Sigmoid colon (tissue), 7 donors: ENCODE data around the gene FECH. TPM values are rescaled to one million over a fixed set of nuclear protein-coding genes. Genes with fewer than 3 reads are reported as not detected.

ENCODE experiments used
- DNase-seq: peaks from one replicate; pipeline ENCODE4 v3.0.0-alpha.2; 2019
- H3K27ac ChIP-seq, 4 donors: fragments of 200-600 bp; sonication (generic); one replicate each; pipeline ENCODE4 v1.5.1; 2016 to 2019; ENCODE audit warnings: mild to moderate bottlenecking in 1 of 4
- H3K27me3 ChIP-seq, 3 donors: fragments of 200-600 bp; sonication (generic); one replicate each; pipeline ENCODE4 v1.5.1; 2019; ENCODE audit warnings: mild to moderate bottlenecking in 1 of 3
- H3K36me3 ChIP-seq, 4 donors: fragments of 200-600 bp; sonication (generic); one replicate each; pipeline ENCODE4 v1.5.1; 2016 to 2019
- H3K4me1 ChIP-seq, 4 donors: fragments of 200-600 bp; sonication (generic); one replicate each; pipeline ENCODE4 v1.5.1; 2017 to 2019
- H3K4me3 ChIP-seq, 4 donors: fragments of 200-600 bp; sonication (generic); one replicate each; pipeline ENCODE4 v1.5.1; 2017 to 2019; ENCODE audit warnings: mild to moderate bottlenecking in 2 of 4, moderate library complexity in 1 of 4
- H3K9me3 ChIP-seq, 4 donors: fragments of 200-600 bp in 3 of 4; sonication (generic) in 3 of 4; one replicate each; pipeline versions ENCODE4 v1.5.1 to v1.6.1; 2013 to 2019
- CTCF ChIP-seq, 4 experiments: fragments of 450-650 bp in 3 of 4; fragments of 200-600 bp in 1 of 4; IDR thresholded peaks; one replicate each; pipeline ENCODE4 v1.5.1; 2016 to 2019; ENCODE audit warnings: antibody characterized with exemption in 4 of 4, mild to moderate bottlenecking in 3 of 4, moderate library complexity in 2 of 4
- EP300 ChIP-seq, 4 donors: sonication (generic); formaldehyde crosslinking; IDR thresholded peaks; one replicate each; pipeline ENCODE4 v1.6.1; 2017; ENCODE audit warnings: antibody characterized with exemption in 4 of 4
- POLR2A ChIP-seq, 2 donors: fragments of 450-650 bp; IDR thresholded peaks; one replicate each; pipeline ENCODE4 v1.6.1; 2016; ENCODE audit warnings: antibody characterized with exemption in 2 of 2, mild to moderate bottlenecking in 2 of 2, moderate library complexity in 2 of 2
- POLR2AphosphoS5 ChIP-seq, 4 donors: sonication (generic); formaldehyde crosslinking; IDR thresholded peaks; one replicate each; pipeline ENCODE4 v1.6.1; 2017; ENCODE audit warnings: antibody characterized with exemption in 4 of 4
- WGBS, 2 donors: extraction: QIAGEN DNeasy Blood & Tissue Kit; methylation state at CpG; one replicate each; pipeline ENCODE4 v1.1.7; 2013; 5-methylcytosine and 5-hydroxymethylcytosine counted together
- intact Hi-C: fragments of 100-400 bp; cut with DNase I; formaldehyde crosslinking; loops from one replicate; pipeline ENCODE4 v1.15.1; 2023
- polyA plus RNA-seq, 3 donors: library from polyadenylated mRNA; stranded (reverse); fragments of 200-250 nt; gene quantifications; one replicate each; pipeline ENCODE4 v1.2.3, GENCODE V29; 2013
- total RNA-seq, 4 donors: library from RNA; depleted of rRNA; stranded (reverse); fragments of >200 nt; gene quantifications; one replicate each; pipeline ENCODE4 v1.1.0, GENCODE V29; 2016
- donor health status: healthy with polysubstance abuse.
- donor health status: Bipolar disorder and iron deficiency.
- donor health status: healthy.

Gene FECH
- total and polyA plus RNA-seq, 7 donors, result 7.8 to 64.6 (median 30.0) TPM

GRCh38 chr18:57543560-57543959, 42.9 kb downstream of the FECH start:
- Histone ChIP-seq H3K9me3 (no peaks in the 10 kb centered on the region), H3K27ac (no peak overlapping the region), H3K4me3 (no peak overlapping the region), H3K27me3 (no peaks in the 10 kb centered on the region), H3K4me1 (no peaks in the 10 kb centered on the region), H3K36me3 (no peaks in the 10 kb centered on the region)
- DNase-seq, result no peak
- whole genome bisulfite sequencing, 2 donors, result 83 to 86% methylated on average over 8 of the region's 8 CpGs
- intact Hi-C loops, result no loop called here
- no peak for TF ChIP-seq POLR2A (IDR thresholded peaks at IDR 0.05)
- TF ChIP-seq POLR2AphosphoS5 (IDR thresholded peaks at IDR 0.05), result no peak
- TF ChIP-seq CTCF (IDR thresholded peaks at IDR 0.05), result no peak
- TF ChIP-seq EP300 (IDR thresholded peaks at IDR 0.05), result no peak

GRCh38 chr18:57542812-57543427, 43.6 kb downstream of the FECH start:
- intact Hi-C loops, result no loop called here
- TF ChIP-seq CTCF (IDR thresholded peaks at IDR 0.05) (no peak), POLR2A (IDR thresholded peaks at IDR 0.05) (no peak), EP300 (IDR thresholded peaks at IDR 0.05) (no peak)
- H3K36me3 ChIP-seq, result no peaks in the 10 kb centered on the region
- no peaks in the 10 kb centered on the region for H3K27me3 ChIP-seq
- H3K27ac ChIP-seq, result no peak overlapping the region
- no peaks in the 10 kb centered on the region for H3K4me1 ChIP-seq
- no peak overlapping the region for H3K4me3 ChIP-seq
- H3K9me3 ChIP-seq, result no peaks in the 10 kb centered on the region
- no peak for DNase-seq
- 83 to 89% methylated on average over 17 of the region's 17 CpGs for whole genome bisulfite sequencing, 2 donors

GRCh38 chr18:57542126-57542525, 44.4 kb downstream of the FECH start:
- intact Hi-C loops, result no loop called here
- no peaks in the 10 kb centered on the region for H3K4me1 ChIP-seq
- WGBS, 2 donors, result 41 to 54% methylated on average over 4 of the region's 4 CpGs
- no peak for DNase-seq
- H3K4me3 ChIP-seq, result no peak overlapping the region
- TF ChIP-seq POLR2AphosphoS5 (IDR thresholded peaks at IDR 0.05), result no peak
- TF ChIP-seq EP300 (IDR thresholded peaks at IDR 0.05), result no peak
- no peak for TF ChIP-seq POLR2A (IDR thresholded peaks at IDR 0.05)
- no peaks in the 10 kb centered on the region for H3K36me3 ChIP-seq
- no peak overlapping the region for H3K27ac ChIP-seq
- H3K9me3 ChIP-seq, result no peaks in the 10 kb centered on the region
- H3K27me3 ChIP-seq, result no peaks in the 10 kb centered on the region

- no peak for DNase-seq
- Histone ChIP-seq H3K27me3 (no peaks in the 10 kb centered on the region), H3K36me3 (no peaks in the 10 kb centered on the region), H3K4me3 (no peak overlapping the region), H3K4me1 (no peaks in the 10 kb centered on the region), H3K9me3 (no peaks in the 10 kb centered on the region), H3K27ac (no peak overlapping the region)
- intact Hi-C loops, result no loop called here
- TF ChIP-seq EP300 (IDR thresholded peaks at IDR 0.05) (no peak), POLR2A (IDR thresholded peaks at IDR 0.05) (no peak), CTCF (IDR thresholded peaks at IDR 0.05) (no peak), POLR2AphosphoS5 (IDR thresholded peaks at IDR 0.05) (no peak)
- WGBS, 2 donors, result 85 to 88% methylated on average over 4 of the region's 4 CpGs
Observed at GRCh38 chr18:57539702-57540101, 46.8 kb downstream of the FECH start.

- intact Hi-C loops, result no loop called here
- Histone ChIP-seq H3K4me1 (no peaks in the 10 kb centered on the region), H3K9me3 (no peaks in the 10 kb centered on the region), H3K27me3 (no peaks in the 10 kb centered on the region), H3K27ac (no peak overlapping the region), H3K4me3 (no peak overlapping the region), H3K36me3 (no peaks in the 10 kb centered on the region)
- TF ChIP-seq POLR2AphosphoS5 (IDR thresholded peaks at IDR 0.05) (no peak), EP300 (IDR thresholded peaks at IDR 0.05) (no peak), POLR2A (IDR thresholded peaks at IDR 0.05) (no peak), CTCF (IDR thresholded peaks at IDR 0.05) (no peak)
- 94 to 96% methylated on average over 3 of the region's 3 CpGs for WGBS, 2 donors
- no peak for DNase-seq
Observed at GRCh38 chr18:57538614-57539013, 47.9 kb downstream of the FECH start.
